ENCODE data around the gene NPIPB8. TPM values are rescaled to one million over a fixed set of nuclear protein-coding genes. Genes with fewer than 3 reads are reported as not detected.

NPIPB8 gene
- total and polyA plus RNA-seq, 2 of the 13 experiments (the other 11 are each of a cell fraction or from before 2014, with no cell fraction given) = 0.49 to 2.3 TPM

- TF ChIP-seq SNAPC4 (CRISPR knock-in tag; IDR thresholded peaks at IDR 0.05) (no peak), ZNF180 (CRISPR knock-in tag; IDR thresholded peaks at IDR 0.05; ENCODE audit: borderline replicate concordance, low read depth) (no peak), ELF1 (CRISPR knock-in tag; IDR thresholded peaks at IDR 0.05) (no peak), TAF15 (IDR thresholded peaks at IDR 0.05; ENCODE audit: low read depth, low read length, poor library complexity, severe bottlenecking) (no peak), SKIL (CRISPR knock-in tag; IDR thresholded peaks at IDR 0.05; ENCODE audit: borderline replicate concordance) (no peak), KMT2A (CRISPR knock-in tag; IDR thresholded peaks at IDR 0.05) (no peak), ZNF577 (CRISPR knock-in tag; IDR thresholded peaks at IDR 0.05; ENCODE audit: borderline replicate concordance, low read depth) (no peak), MED1 (CRISPR knock-in tag; IDR thresholded peaks at IDR 0.05) (no peak; the same call in 1 of the 2 replicates), IRF2 (CRISPR knock-in tag; IDR thresholded peaks at IDR 0.05) (no peak), ZNF543 (CRISPR knock-in tag; IDR thresholded peaks at IDR 0.05) (0 out of 2 replicates have a peak, but pooled peaks have one; percentile 31), MTA3 (CRISPR knock-in tag; IDR thresholded peaks at IDR 0.05) (no peak), ZFX (CRISPR knock-in tag; IDR thresholded peaks at IDR 0.05; ENCODE audit: low read depth) (peak; percentile 82), ZNF264 (CRISPR knock-in tag; IDR thresholded peaks at IDR 0.05) (0 out of 2 replicates have a peak, but pooled peaks have one; percentile 25), TRIM24 (CRISPR knock-in tag; IDR thresholded peaks at IDR 0.05) (no peak), ZC3H13 (CRISPR knock-in tag; IDR thresholded peaks at IDR 0.05) (no peak), ATAD3A (CRISPR knock-in tag; IDR thresholded peaks at IDR 0.05) (no peak), REL (CRISPR knock-in tag; conservative IDR thresholded peaks at IDR 0.05) (no peak), ZSCAN9 (CRISPR knock-in tag; IDR thresholded peaks at IDR 0.05; ENCODE audit: borderline replicate concordance) (no peak), ZNF224 (CRISPR knock-in tag; IDR thresholded peaks at IDR 0.05) (no peak), ZHX1 (CRISPR knock-in tag; IDR thresholded peaks at IDR 0.05; ENCODE audit: low read depth) (no peak), GZF1 (CRISPR knock-in tag; IDR thresholded peaks at IDR 0.05) (no peak), KLF11 (CRISPR knock-in tag; IDR thresholded peaks at IDR 0.05) (no peak), NFE2L2 (IDR thresholded peaks at IDR 0.05; ENCODE audit: low read length) (peak; percentile 94)
Observed at GRCh38 chr16:28596115-28596630, 41.7 kb upstream of the NPIPB8 start (continued).

Measured in HepG2 (cell line).